H9 (cell line): ENCODE results near the gene CCDC134. TPM values are rescaled to one million over a fixed set of nuclear protein-coding genes. Genes with fewer than 3 reads are reported as not detected.
A peak's percentile ranks its signal among the peaks of the same experiment; 100 is the strongest.

Experiments used
- DNase-seq: peaks from one replicate; pipeline ENCODE4 v3.0.0-alpha.2; 2017
- H2AFZ ChIP-seq: one replicate; pipeline ENCODE4 v1.6.1; 2013; ENCODE audit warnings: mild to moderate bottlenecking, low read length, control low read depth, moderate library complexity
- H2AK5ac ChIP-seq: 2 replicates; pipeline ENCODE4 v1.6.1; 2013; ENCODE audit warnings: low read length, control low read depth, mixed read lengths; ENCODE audit not compliant: insufficient read length
- H2BK120ac ChIP-seq: one replicate; pipeline ENCODE4 v1.6.1; 2013; ENCODE audit warnings: low read depth, mild to moderate bottlenecking, low read length, control low read depth, inconsistent platforms; ENCODE audit not compliant: poor library complexity, severe bottlenecking
- H2BK12ac ChIP-seq: 2 replicates; pipeline ENCODE4 v1.6.1; 2013; ENCODE audit warnings: low read length, control low read depth, mixed read lengths, low read depth; ENCODE audit not compliant: insufficient read length
- H2BK15ac ChIP-seq: 2 replicates; pipeline ENCODE4 v1.6.1; 2013; ENCODE audit warnings: low read depth, low read length, control low read depth
- H2BK20ac ChIP-seq: one replicate; pipeline ENCODE4 v1.6.1; 2013; ENCODE audit warnings: low read depth, mild to moderate bottlenecking, low read length, control low read depth, inconsistent platforms; ENCODE audit not compliant: poor library complexity, severe bottlenecking
- H2BK5ac ChIP-seq: 2 replicates; pipeline ENCODE4 v1.6.1; 2013; ENCODE audit warnings: low read length, control low read depth, mixed read lengths; ENCODE audit not compliant: insufficient read length
- H3K14ac ChIP-seq: 2 replicates; pipeline ENCODE4 v1.6.1; 2013; ENCODE audit warnings: low read length, control low read depth; ENCODE audit not compliant: insufficient read depth
- H3K18ac ChIP-seq: 2 replicates; pipeline ENCODE4 v1.6.1; 2013; ENCODE audit warnings: low read depth, mild to moderate bottlenecking, mixed read lengths, low read length, control low read depth; ENCODE audit not compliant: insufficient read length
- H3K23ac ChIP-seq: 2 replicates; pipeline ENCODE4 v1.6.1; 2013; ENCODE audit warnings: low read length, control low read depth, mixed read lengths, low read depth; ENCODE audit not compliant: insufficient read length
- H3K23me2 ChIP-seq: 2 replicates; pipeline ENCODE4 v1.6.1; 2013; ENCODE audit warnings: low read depth, mild to moderate bottlenecking, mixed read lengths, low read length, control low read depth; ENCODE audit not compliant: insufficient read length, poor library complexity, severe bottlenecking
- H3K27ac ChIP-seq: 2 replicates; pipeline ENCODE4 v1.5.1; 2013; ENCODE audit warnings: low read length, control low read depth, mixed read lengths, low read depth; ENCODE audit not compliant: insufficient read length
- H3K27me3 ChIP-seq: 2 replicates; pipeline ENCODE4 v1.6.1; 2013; ENCODE audit warnings: low read length, control low read depth, inconsistent platforms; ENCODE audit not compliant: insufficient read depth
- H3K4ac ChIP-seq: 2 replicates; pipeline ENCODE4 v1.6.1; 2013; ENCODE audit warnings: low read depth, mild to moderate bottlenecking, control low read depth, inconsistent platforms, low read length, moderate library complexity
- H3K4me1 ChIP-seq: 2 replicates; pipeline ENCODE4 v1.6.1; 2013; ENCODE audit warnings: low read length, control low read depth, inconsistent platforms; ENCODE audit not compliant: insufficient read depth
- H3K4me2 ChIP-seq: 2 replicates; pipeline ENCODE4 v1.6.1; 2013; ENCODE audit warnings: low read length, control low read depth, mixed read lengths; ENCODE audit not compliant: insufficient read length, insufficient read depth
- H3K56ac ChIP-seq: 2 replicates; pipeline ENCODE4 v1.6.1; 2013; ENCODE audit warnings: low read depth, mild to moderate bottlenecking, mixed read lengths, low read length, control low read depth; ENCODE audit not compliant: insufficient read length
- H3K79me1 ChIP-seq: 2 replicates; pipeline ENCODE4 v1.6.1; 2013; ENCODE audit warnings: low read depth, mild to moderate bottlenecking, moderate library complexity, low read length, control low read depth, inconsistent platforms; ENCODE audit not compliant: insufficient read depth, poor library complexity, severe bottlenecking
- H3K79me2 ChIP-seq: 2 replicates; pipeline ENCODE4 v1.6.1; 2013; ENCODE audit warnings: low read length, control low read depth, inconsistent platforms; ENCODE audit not compliant: insufficient read depth
- H3K9ac ChIP-seq: 2 replicates; pipeline ENCODE4 v1.6.1; 2013; ENCODE audit warnings: low read length, control low read depth, mixed read lengths; ENCODE audit not compliant: insufficient read length; ENCODE audit errors: extremely low read depth
- H3K9me3 ChIP-seq: one replicate; pipeline ENCODE4 v1.6.1; 2013; ENCODE audit warnings: low read depth, low read length, inconsistent platforms; ENCODE audit not compliant: control insufficient read depth
- H3T11ph ChIP-seq: one replicate; pipeline ENCODE4 v1.6.1; 2013; ENCODE audit warnings: mild to moderate bottlenecking, low read length, control low read depth, inconsistent platforms
- H4K20me1 ChIP-seq: one replicate; pipeline ENCODE4 v1.6.1; 2013; ENCODE audit not compliant: control insufficient read depth, insufficient read length, insufficient read depth
- H4K5ac ChIP-seq: 2 replicates; pipeline ENCODE4 v1.6.1; 2013; ENCODE audit warnings: low read depth, mild to moderate bottlenecking, mixed read lengths, low read length, control low read depth; ENCODE audit not compliant: insufficient read length
- H4K8ac ChIP-seq: replicated peaks from 2 replicates; pipeline ENCODE4 v1.6.1; 2013; ENCODE audit warnings: low read length, control low read depth, mixed read lengths, low read depth; ENCODE audit not compliant: insufficient read length
- H4K91ac ChIP-seq: 2 replicates; pipeline ENCODE4 v1.6.1; 2013; ENCODE audit warnings: low read depth, mild to moderate bottlenecking, moderate library complexity, mixed read lengths, low read length, control low read depth; ENCODE audit not compliant: insufficient read length
- H3K27ac Mint-ChIP-seq, 3 experiments: 2 replicates in 2 of 3; 3 replicates in 1 of 3; pipeline ENCODE4 v1.8.0; 2020 to 2021; ENCODE audit warnings: mixed read lengths in 3 of 3, mild to moderate bottlenecking in 1 of 3, moderate library complexity in 1 of 3
- H3K27me3 Mint-ChIP-seq: 2 replicates; pipeline ENCODE4 v1.8.0; 2021; ENCODE audit warnings: low read depth, mild to moderate bottlenecking, moderate library complexity, mixed read lengths
- H3K36me3 Mint-ChIP-seq, 3 experiments: 2 replicates in 2 of 3; 3 replicates in 1 of 3; pipeline ENCODE4 v1.8.0; 2020 to 2021; ENCODE audit warnings: low read depth in 3 of 3, mixed read lengths in 3 of 3; ENCODE audit not compliant: insufficient read depth in 1 of 3
- H3K4me1 Mint-ChIP-seq, 2 experiments: 2 replicates each; pipeline ENCODE4 v1.8.0; 2020; ENCODE audit warnings: mixed read lengths in 2 of 2
- H3K4me3 Mint-ChIP-seq, 2 experiments: 2 replicates in 1 of 2; 3 replicates in 1 of 2; pipeline ENCODE4 v1.8.0; 2020 to 2021; ENCODE audit warnings: mild to moderate bottlenecking in 2 of 2, mixed read lengths in 2 of 2, moderate library complexity in 1 of 2
- H3K9me3 Mint-ChIP-seq, 2 experiments: 2 replicates in 1 of 2; 3 replicates in 1 of 2; pipeline ENCODE4 v1.8.0; 2020; ENCODE audit warnings: mild to moderate bottlenecking in 2 of 2, mixed read lengths in 2 of 2, moderate library complexity in 1 of 2
- CTCF ChIP-seq: fragments of 200-600 bp; sonication (generic); conservative IDR thresholded peaks from 3 replicates; pipeline ENCODE4 v1.8.0; 2021; ENCODE audit warnings: antibody characterized with exemption, mild to moderate bottlenecking
- WGBS: extraction: QIAGEN DNeasy Blood & Tissue Kit; methylation state at CpG from one replicate; pipeline ENCODE4 v1.1.7; 2013; ENCODE audit warnings: missing lambda C conversion rate, low lambda C conversion rate, mixed read lengths; ENCODE audit not compliant: insufficient read length; ENCODE audit errors: extremely low coverage; 5-methylcytosine and 5-hydroxymethylcytosine counted together
- total RNA-seq: library from RNA; stranded (reverse); gene quantifications from 2 replicates; pipeline ENCODE4 v1.2.1, GENCODE V29; 2021

Gene CCDC134
- total RNA-seq, 1 experiment from 2014 or later, result 20.7 TPM

GRCh38 chr22:41857155-41857859, 56.8 kb downstream of the CCDC134 start:
- Histone ChIP-seq H4K20me1 (no peaks in the 10 kb centered on the region), H3K4me1 (peaks cover 4% of the 10 kb centered on the region; the same call in 1 of the 2 replicates), H3K4me2 (no peak overlapping the region), H2BK120ac (no peak overlapping the region), H3K23me2 (no peaks in the 10 kb centered on the region), H3K14ac (no peak overlapping the region), H2BK5ac (no peak overlapping the region), H3K56ac (no peak overlapping the region), H3K27ac (no peak overlapping the region), H4K91ac (no peak overlapping the region), H3K9me3 (no peaks in the 10 kb centered on the region), H2AFZ (no peak overlapping the region), H3K79me2 (peaks cover 21% of the 10 kb centered on the region; the same call in 1 of the 2 replicates), H3K4ac (no peak overlapping the region), H2AK5ac (no peak overlapping the region), H3K23ac (no peak overlapping the region), H3K27me3 (no peaks in the 10 kb centered on the region), H3T11ph (no peak overlapping the region), H4K8ac (no peak overlapping the region), H3K9ac (no peak overlapping the region), H2BK20ac (no peak overlapping the region), H3K18ac (no peak overlapping the region), H2BK15ac (no peak overlapping the region), H2BK12ac (no peak overlapping the region), H3K79me1 (peaks cover 10% of the 10 kb centered on the region), H4K5ac (no peak overlapping the region)
- H3K27me3 Mint-ChIP-seq, result no peaks in the 10 kb centered on the region
- no peaks in the 10 kb centered on the region; a peak in 1 of 5 replicates for H3K9me3 Mint-ChIP-seq
- H3K4me1 Mint-ChIP-seq, result peaks cover 11 to 18% of the 10 kb centered on the region in 2 experiments
- no CpG with 5 or more reads among the region's 7 CpGs for WGBS
- H3K36me3 Mint-ChIP-seq, result peaks cover 6 to 26% (median 9%) of the 10 kb centered on the region in 3 experiments; a peak in 6 of 7 replicates
- H3K27ac Mint-ChIP-seq, result peak overlapping the region in 2 of 3 experiments; percentile 63 to 85; a peak in 5 of 7 replicates
- DNase-seq, result peak; percentile 73
- no peak overlapping the region; a peak in 1 of 5 replicates for H3K4me3 Mint-ChIP-seq
- TF ChIP-seq CTCF, result peak; percentile 78
